K562 (cell line): ENCODE results near the gene NIPAL1. TPM values are rescaled to one million over a fixed set of nuclear protein-coding genes. Genes with fewer than 3 reads are reported as not detected.

Source experiments
- ATAC-seq: fragments of 200-7000 bp; cut with Tn5 transposase; 3 replicates; pipeline ENCODE4 v1.9.1; 2020; ENCODE audit warnings: moderate library complexity
- BruUV-seq: library from RNA; stranded (reverse); fragments of 400-500 nt; replicated peaks from 2 replicates; lab custom pipeline; 2021; lab: Mats Ljungman, UMichigan
- CTCF ChIA-PET: fragments of 300-600 bp; formaldehyde crosslinking; extraction: SDS; loops from one replicate; lab custom pipeline; 2021; ENCODE audit warnings: low intra/inter-chr PET ratio; lab: Yijun Ruan, JAX
- POLR2A ChIA-PET: fragments of 300-600, 350-650 bp; sonication (Branson Sonifier 250); formaldehyde crosslinking; extraction: SDS; loops from one replicate; lab custom pipeline; 2021; ENCODE audit warnings: antibody characterized with exemption, inconsistent platforms; lab: Yijun Ruan, JAX
- DNase-seq, 4 experiments: peaks; one replicate each; pipeline versions ENCODE4 v3.0.0 to v3.0.0-alpha.2; 2011 to 2018; ENCODE audit warnings: low spot score in 3 of 4, mixed read lengths in 3 of 4; ENCODE audit errors: extremely low read depth in 1 of 4
- FAIRE-seq: peaks from 2 replicates; lab custom pipeline; 2011; peaks lifted over from hg19 to GRCh38; lab: Jason Lieb, UNC
- H2AFZ ChIP-seq: 2 replicates; pipeline ENCODE4 v1.6.0; 2011; ENCODE audit warnings: low read depth, low read length, control low read depth, inconsistent platforms
- H3K27ac ChIP-seq: fragments of 200-600 bp; 3 replicates; pipeline ENCODE4 v1.8.0; 2011; ENCODE audit warnings: low read depth, mild to moderate bottlenecking, control low read depth, inconsistent platforms, low read length, moderate library complexity, mixed read lengths; ENCODE audit errors: extremely low read depth
- H3K27me3 ChIP-seq, 2 experiments: fragments of 300-600 bp in 1 of 2; 2 replicates in 1 of 2; 3 replicates in 1 of 2; pipeline versions ENCODE4 v1.6.0 to v1.8.0; 2011; ENCODE audit warnings: inconsistent platforms in 2 of 2, low read length in 2 of 2, mild to moderate bottlenecking in 1 of 2, mixed read lengths in 1 of 2, moderate library complexity in 1 of 2; ENCODE audit not compliant: control insufficient read depth in 2 of 2, insufficient read depth in 2 of 2
- H3K36me3 ChIP-seq: fragments of 300-600 bp; 3 replicates; pipeline ENCODE4 v1.8.0; 2011; ENCODE audit warnings: mild to moderate bottlenecking, low read length, inconsistent platforms; ENCODE audit not compliant: control insufficient read depth, insufficient read depth
- H3K4me1 ChIP-seq, 2 experiments: fragments of 200-600 bp in 1 of 2; replicated peaks in 1 of 2; 2 replicates in 1 of 2; 3 replicates in 1 of 2; pipeline versions ENCODE4 v1.5.1 to v1.8.0; 2011; ENCODE audit warnings: inconsistent platforms in 2 of 2, low read length in 2 of 2, mild to moderate bottlenecking in 1 of 2, mixed read lengths in 1 of 2, moderate library complexity in 1 of 2; ENCODE audit not compliant: control insufficient read depth in 2 of 2, insufficient read depth in 2 of 2
- H3K4me2 ChIP-seq: 2 replicates; pipeline ENCODE4 v1.6.1; 2011; ENCODE audit warnings: low read length, control low read depth, inconsistent platforms, mixed read lengths; ENCODE audit not compliant: insufficient read depth
- H3K4me3 ChIP-seq: fragments of 200-600 bp; sonication (generic), shearing (Covaris generic); 2 replicates; pipeline ENCODE4 v1.5.1; 2016; ENCODE audit warnings: control low read depth, inconsistent platforms
- H3K79me2 ChIP-seq: fragments of 200-600 bp; 3 replicates; pipeline ENCODE4 v1.8.0; 2011; ENCODE audit warnings: low read length, inconsistent platforms; ENCODE audit not compliant: control insufficient read depth, insufficient read depth
- H3K9ac ChIP-seq, 2 experiments: 2 replicates each; pipeline versions ENCODE4 v1.6.0 to v1.6.1; 2011; ENCODE audit warnings: low read depth in 2 of 2, low read length in 2 of 2, control low read depth in 1 of 2, inconsistent platforms in 1 of 2, mild to moderate bottlenecking in 1 of 2, mixed read lengths in 1 of 2; ENCODE audit not compliant: insufficient read depth in 1 of 2
- H3K9me1 ChIP-seq: one replicate; pipeline ENCODE4 v1.6.0; 2011; ENCODE audit warnings: inconsistent platforms, mild to moderate bottlenecking, low read length, moderate library complexity; ENCODE audit not compliant: control insufficient read depth, insufficient read depth
- H3K9me3 ChIP-seq: replicated peaks from 2 replicates; pipeline ENCODE4 v1.5.1; 2011; ENCODE audit warnings: low read depth, low read length, inconsistent platforms; ENCODE audit not compliant: control insufficient read depth, insufficient read depth
- H4K20me1 ChIP-seq: replicated peaks from 2 replicates; pipeline ENCODE4 v1.6.1; 2011; ENCODE audit warnings: low read length, inconsistent platforms, mixed read lengths; ENCODE audit not compliant: control insufficient read depth, insufficient read depth
- ATF1 ChIP-seq, 2 experiments: fragments of 450-650 bp in 1 of 2; IDR thresholded peaks; 2 replicates each; pipeline ENCODE4 v1.6.1; 2016; ENCODE audit warnings: missing compliant biosample characterization in 1 of 2, missing genetic modification characterization in 1 of 2
- C11orf30 ChIP-seq: fragments of 450-650 bp; IDR thresholded peaks from 2 replicates; pipeline ENCODE4 v1.6.1; 2016; ENCODE audit warnings: low read depth, mild to moderate bottlenecking
- COPS2 ChIP-seq: fragments of 450-650 bp; conservative IDR thresholded peaks from 2 replicates; pipeline ENCODE4 v1.6.1; 2016; ENCODE audit warnings: mild to moderate bottlenecking, moderate library complexity
- E2F4 ChIP-seq: sonication (generic); formaldehyde crosslinking; IDR thresholded peaks from 2 replicates; pipeline ENCODE4 v1.8.0; 2022; ENCODE audit warnings: mild to moderate bottlenecking, low read depth, missing genetic modification reagents
- HDGF ChIP-seq: fragments of 450-650 bp; IDR thresholded peaks from 2 replicates; pipeline ENCODE4 v1.6.1; 2016
- KHSRP ChIP-seq: fragments of 450-650 bp; IDR thresholded peaks from 2 replicates; pipeline ENCODE4 v1.6.1; 2017
- NFXL1 ChIP-seq: fragments of 450-650 bp; formaldehyde crosslinking; IDR thresholded peaks from 2 replicates; pipeline ENCODE4 v1.4.0; 2021; ENCODE audit warnings: mild to moderate bottlenecking
- NR3C1 ChIP-seq: sonication (generic); formaldehyde crosslinking; IDR thresholded peaks from 2 replicates; pipeline ENCODE4 v1.8.1; 2022; ENCODE audit warnings: missing genetic modification reagents
- OTX1 ChIP-seq: fragments of 450-650 bp; formaldehyde crosslinking; IDR thresholded peaks from 2 replicates; pipeline ENCODE4 v1.4.0; 2022; ENCODE audit warnings: mild to moderate bottlenecking
- SRSF1 ChIP-seq: fragments of 200-400 bp; formaldehyde crosslinking; IDR thresholded peaks from 2 replicates; pipeline ENCODE4 v1.6.1; 2017; ENCODE audit warnings: mild to moderate bottlenecking, low read depth, low read length, moderate library complexity
- TCF7 ChIP-seq: sonication (generic); IDR thresholded peaks from 2 replicates; pipeline ENCODE4 v1.6.1; 2016; ENCODE audit warnings: antibody characterized with exemption, borderline replicate concordance
- XRCC4 ChIP-seq: IDR thresholded peaks from one replicate; pipeline ENCODE4 v1.6.1; 2011; ENCODE audit not compliant: insufficient read depth, insufficient read length; ENCODE audit errors: extremely low read depth
- ZNF212 ChIP-seq: fragments of 450-650 bp; formaldehyde crosslinking; IDR thresholded peaks from 2 replicates; pipeline ENCODE4 v1.4.0; 2020; ENCODE audit warnings: mild to moderate bottlenecking
- ZNF280A ChIP-seq: fragments of 450-650 bp; IDR thresholded peaks from 2 replicates; pipeline ENCODE4 v1.6.1; 2018; ENCODE audit warnings: mild to moderate bottlenecking, low read depth; ENCODE audit not compliant: partially characterized antibody
- ZNF395 ChIP-seq: fragments of 200-800 bp; sonication (Bioruptor generic); IDR thresholded peaks from 2 replicates; pipeline ENCODE4 v1.6.1; 2017; ENCODE audit warnings: missing genetic modification characterization, missing compliant biosample characterization
- WGBS: fragments of 100-300 bp; shearing (Covaris generic); methylation state at CpG from one replicate; pipeline ENCODE4 v1.1.6; 2016; ENCODE audit warnings: low coverage, mixed read lengths; ENCODE audit not compliant: insufficient coverage; ENCODE audit errors: missing lambda C conversion rate; 5-methylcytosine and 5-hydroxymethylcytosine counted together
- in situ Hi-C: fragments of 300-500 bp; cut with MboI; formaldehyde crosslinking; loops from 4 replicates; pipeline ENCODE4 v1.15.0; 2018; ENCODE audit warnings: inconsistent platforms, mixed read lengths
- intact Hi-C: fragments of 100-400 bp; cut with micrococcal nuclease; formaldehyde crosslinking; loops from 2 replicates; pipeline ENCODE4 v1.14.2; 2022
- polyA plus RNA-seq, 8 experiments: library from polyadenylated mRNA; depleted of rRNA in 4 of 8; stranded (reverse) in 5 of 8; unstranded in 3 of 8; fragments of >200 nt; fragmentation: Nextera tagmentation in 2 of 8; fragmentation: Illumina TruSeq in 1 of 8; extraction: Ambion mirVana in 2 of 8; extraction: Trizol in 1 of 8; gene quantifications; 2 replicates each; pipeline versions ENCODE4 v1.2.1 to v1.2.3, GENCODE V29; 2011 to 2014; ENCODE audit warnings: inconsistent platforms in 1 of 8, missing spikeins in 1 of 8
- total RNA-seq, 7 experiments: library from RNA; depleted of rRNA in 6 of 7; stranded (reverse); fragments of >200 nt in 6 of 7; fragmentation: Illumina TruSeq in 2 of 7; extraction: Trizol in 2 of 7; gene quantifications; 2 replicates each; pipeline versions ENCODE4 v1.2.1 to v1.2.3, GENCODE V29; 2011 to 2021; ENCODE audit warnings: low replicate concordance in 1 of 7
- TF ChIP-seq, protein P1 (sequence below): fragments of 250-450 bp; sonication (Bioruptor Pico); IDR thresholded peaks from 2 replicates; pipeline ENCODE4 v1.8.0; 2021; ENCODE audit warnings: moderate library complexity, mild to moderate bottlenecking, inconsistent platforms

Gene NIPAL1
- total and polyA plus RNA-seq, 9 of the 15 experiments (the other 6 are each of a cell fraction or from before 2014, with no cell fraction given), result 0.03 to 0.43 (median 0.25) TPM

DNA sequence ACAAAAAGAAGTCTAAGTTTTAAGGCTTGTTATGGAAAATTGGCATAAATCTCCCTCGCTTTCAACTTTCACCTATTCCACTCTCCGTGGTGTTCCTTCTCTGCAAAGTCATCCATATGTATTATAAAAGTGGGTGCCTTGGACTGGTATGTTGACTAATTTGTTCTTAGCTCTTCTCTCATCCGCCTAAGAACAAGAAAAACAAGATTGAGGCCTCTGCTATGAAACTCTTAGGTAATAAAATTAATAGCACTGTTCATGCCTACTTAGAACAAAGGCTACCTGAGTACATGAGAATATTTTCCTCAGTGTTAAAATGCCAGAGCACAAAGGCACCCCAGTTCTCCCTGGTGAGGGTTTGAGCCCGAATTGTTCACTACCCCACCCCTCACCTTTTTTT, 1.4 kb upstream of the NIPAL1 start:
- Histone ChIP-seq H3K4me3 (no peak overlapping the region), H3K4me2 (no peak overlapping the region), H3K27me3 (peaks cover 10 to 16% of the 10 kb centered on the region in 2 experiments; a peak in 4 of 5 replicates), H3K36me3 (no peaks in the 10 kb centered on the region), H3K4me1 (peaks cover 4 to 13% of the 10 kb centered on the region in 2 experiments; a peak in 3 of 5 replicates), H3K9me3 (no peaks in the 10 kb centered on the region), H3K9ac (no peak overlapping the region), H3K79me2 (no peaks in the 10 kb centered on the region), H3K9me1 (no peaks in the 10 kb centered on the region), H4K20me1 (no peaks in the 10 kb centered on the region), H3K27ac (no peak overlapping the region), H2AFZ (no peak overlapping the region)
- BruUV-seq, result no TSS peak
- ChIA-PET CTCF (no interaction called here), POLR2A (no interaction called here)
- 33% methylated on average over 4 of the region's 4 CpGs for WGBS
- no peak for TF ChIP-seq ZNF212 (CRISPR knock-in tag)
- TF ChIP-seq KHSRP, result no peak
- TF ChIP-seq XRCC4, result no peak
- no peak for TF ChIP-seq HDGF
- no peak for TF ChIP-seq SRSF1
- no peak for TF ChIP-seq ATF1 (CRISPR knock-in tag; IDR thresholded peaks at IDR 0.05)
- TF ChIP-seq ATF1 (tag; IDR thresholded peaks at IDR 0.05), result no peak
- TF ChIP-seq ZNF280A, result no peak
- TF ChIP-seq OTX1 (CRISPR knock-in tag), result no peak
- TF ChIP-seq COPS2, result no peak
- TF ChIP-seq C11orf30, result no peak
- no peak for TF ChIP-seq NFXL1 (CRISPR knock-in tag)
- no peak for TF ChIP-seq TCF7
- TF ChIP-seq E2F4 (CRISPR knock-in tag), result no peak
- TF ChIP-seq ZNF395, result no peak
- TF ChIP-seq NR3C1 (CRISPR knock-in tag), result no peak
- TF ChIP-seq, protein P1, sequence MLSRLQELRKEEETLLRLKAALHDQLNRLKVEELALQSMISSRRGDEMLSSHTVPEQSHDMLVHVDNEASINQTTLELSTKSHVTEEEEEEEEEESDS (CRISPR knock-in tag), result no peak
- DNase-seq, result no peak
- intact Hi-C loops (loop anchor here (5.0 kb wide), 1 partner anchor 72 kb away; no protein-coding TSS in a partner anchor), in situ Hi-C loops (no loop called here)
- FAIRE-seq, result no peak
- no peak for ATAC-seq
